Ovary (tissue), 3 donors: Measurements from ENCODE around the gene VCAN.

ENCODE experiments used
- CTCF ChIP-seq, 3 donors: fragments of 450-650 bp in 2 of 3; fragments of 200-600 bp in 1 of 3; IDR thresholded peaks; one replicate each; pipeline versions ENCODE4 v1.5.1 to v1.8.0; 2016 to 2022; ENCODE audit warnings: antibody characterized with exemption in 3 of 3, mild to moderate bottlenecking in 1 of 3
- EP300 ChIP-seq: sonication (generic); formaldehyde crosslinking; IDR thresholded peaks from one replicate; pipeline ENCODE4 v1.6.1; 2017; ENCODE audit warnings: antibody characterized with exemption
- POLR2A ChIP-seq: fragments of 450-650 bp; IDR thresholded peaks from one replicate; pipeline ENCODE4 v1.6.1; 2017; ENCODE audit warnings: antibody characterized with exemption, mild to moderate bottlenecking, moderate library complexity
- donor health status: DM: no; HTN: no; CAD: no.

- TF ChIP-seq CTCF (IDR thresholded peaks at IDR 0.05) (no peak), POLR2A (no peak), EP300 (no peak)
Observed at GRCh38 chr5:83510260-83510659, 38.7 kb downstream of the VCAN start.
